Gastrocnemius medialis (tissue), 4 donors: Measurements from ENCODE around the gene MAD1L1. TPM values are rescaled to one million over a fixed set of nuclear protein-coding genes. Genes with fewer than 3 reads are reported as not detected.

Source experiments
- ATAC-seq, 2 donors: fragments of 150-250 bp; one replicate each; pipeline ENCODE4 v1.9.1; 2016
- DNase-seq, 2 donors: peaks; one replicate each; pipeline ENCODE4 v3.0.0-alpha.2; 2019
- H3K27ac ChIP-seq, 4 donors: fragments of 200-600 bp; sonication (generic); 1 replicate in 1 of 4; 2 replicates in 3 of 4; pipeline ENCODE4 v1.5.1; 2016 to 2018; ENCODE audit warnings: mild to moderate bottlenecking in 2 of 4, moderate library complexity in 1 of 4
- H3K27me3 ChIP-seq, 3 donors: fragments of 200-600 bp; sonication (generic) in 2 of 3; 1 replicate in 1 of 3; 2 replicates in 2 of 3; pipeline versions ENCODE4 v1.5.1 to v1.6.0; 2016 to 2019; ENCODE audit warnings: mild to moderate bottlenecking in 1 of 3, moderate library complexity in 1 of 3
- H3K36me3 ChIP-seq, 2 donors: fragments of 200-600 bp; sonication (generic) in 1 of 2; one replicate each; pipeline ENCODE4 v1.5.1; 2017 to 2018
- H3K4me1 ChIP-seq, 2 donors: fragments of 200-600 bp; sonication (generic) in 1 of 2; one replicate each; pipeline ENCODE4 v1.5.1; 2016 to 2017; ENCODE audit warnings: mild to moderate bottlenecking in 2 of 2
- H3K4me3 ChIP-seq, 4 donors: fragments of 200-600 bp; sonication (generic) in 3 of 4; 1 replicate in 1 of 4; 2 replicates in 3 of 4; pipeline ENCODE4 v1.5.1; 2016 to 2019; ENCODE audit warnings: mild to moderate bottlenecking in 2 of 4
- H3K9me3 ChIP-seq, 3 donors: fragments of 200-600 bp; sonication (generic) in 2 of 3; 1 replicate in 1 of 3; 2 replicates in 2 of 3; pipeline ENCODE4 v1.5.1; 2016 to 2019
- POLR2A ChIP-seq, 2 donors: fragments of 450-650 bp; IDR thresholded peaks; one replicate each; pipeline ENCODE4 v1.6.1; 2017; ENCODE audit warnings: antibody characterized with exemption in 2 of 2, mild to moderate bottlenecking in 2 of 2, moderate library complexity in 2 of 2
- in situ Hi-C, 4 donors: fragments of 200-750 bp; cut with MboI; loops; one replicate each; pipeline versions ENCODE4 v1.15.0 to v1.8.0; 2017; ENCODE audit warnings: low sequenced_read_pairs in 4 of 4
- intact Hi-C: fragments of 100-400 bp; cut with DNase I; formaldehyde crosslinking; loops from one replicate; pipeline ENCODE4 v1.15.1; 2023; ENCODE audit warnings: low total_unique reads
- total RNA-seq, 4 donors: library from RNA; depleted of rRNA; stranded (reverse); fragments of >200 nt; gene quantifications; one replicate each; pipeline versions ENCODE4 v1.1.0 to v1.2.3, GENCODE V29; 2016
- TF ChIP-seq, protein P1 (sequence below), 5 experiments: fragments of 450-650 bp in 3 of 5; fragments of 200-600 bp in 2 of 5; sonication (generic) in 2 of 5; IDR thresholded peaks in 4 of 5; conservative IDR thresholded peaks in 1 of 5; 1 replicate in 4 of 5; 2 replicates in 1 of 5; pipeline ENCODE4 v1.5.1; 2016 to 2019; ENCODE audit warnings: antibody characterized with exemption in 5 of 5, mild to moderate bottlenecking in 3 of 5, moderate library complexity in 3 of 5

The MAD1L1 gene
- total RNA-seq, 4 donors from 2014 or later, result 19.7 to 32.4 (median 22.7) TPM

DNA sequence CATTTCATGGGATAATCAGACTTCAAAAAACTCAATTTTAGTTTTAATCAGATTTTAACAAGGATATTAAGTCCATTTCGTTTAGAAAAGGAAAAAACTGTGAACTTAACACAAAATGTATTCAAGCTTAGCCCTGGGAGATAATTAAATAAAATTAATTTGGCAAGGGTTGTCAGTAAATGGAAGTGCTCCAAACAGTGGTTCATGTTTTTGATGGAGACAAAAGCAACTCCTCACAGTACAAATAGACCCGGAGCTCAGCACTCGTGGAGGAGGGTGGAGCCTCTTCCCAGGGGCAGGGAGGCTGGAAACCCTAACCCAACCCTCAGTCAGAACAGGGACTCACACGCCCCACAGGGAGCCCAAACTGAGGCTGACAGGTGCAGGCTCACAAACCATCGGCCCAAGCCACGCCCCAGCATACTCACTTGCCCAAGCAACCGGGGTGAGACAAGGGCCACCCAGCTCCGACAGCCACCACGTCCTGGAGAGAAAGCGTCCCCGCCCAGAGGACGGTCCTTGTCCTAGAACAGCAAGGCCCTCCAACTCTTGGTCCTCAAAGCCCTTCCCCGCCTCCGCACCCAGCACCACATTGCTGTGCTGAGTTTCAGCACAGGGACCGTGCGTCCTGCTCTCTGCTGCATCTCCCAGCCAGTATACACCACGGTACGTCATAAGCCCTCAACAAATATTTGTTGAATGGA is 39.8 kb downstream of the MAD1L1 start:
- DNase-seq (peak; percentile 86 to 88), ATAC-seq (peak; percentile 80 to 85)
- Histone ChIP-seq H3K27ac (peak overlapping the region; percentile 39 to 74 (median 58)), H3K9me3 (no peaks in the 10 kb centered on the region), H3K36me3 (no peaks in the 10 kb centered on the region), H3K4me1 (peaks cover 35 to 43% of the 10 kb centered on the region in 2 donors), H3K27me3 (no peaks in the 10 kb centered on the region), H3K4me3 (no peak overlapping the region)
- intact Hi-C loops, result loop anchor here (2.0 to 10.0 kb wide), 3 partner anchors 18 to 618 kb away; partner anchors contain the start of gene PSMG3
- no peak for TF ChIP-seq POLR2A (IDR thresholded peaks at IDR 0.05)
- TF ChIP-seq, protein P1, sequence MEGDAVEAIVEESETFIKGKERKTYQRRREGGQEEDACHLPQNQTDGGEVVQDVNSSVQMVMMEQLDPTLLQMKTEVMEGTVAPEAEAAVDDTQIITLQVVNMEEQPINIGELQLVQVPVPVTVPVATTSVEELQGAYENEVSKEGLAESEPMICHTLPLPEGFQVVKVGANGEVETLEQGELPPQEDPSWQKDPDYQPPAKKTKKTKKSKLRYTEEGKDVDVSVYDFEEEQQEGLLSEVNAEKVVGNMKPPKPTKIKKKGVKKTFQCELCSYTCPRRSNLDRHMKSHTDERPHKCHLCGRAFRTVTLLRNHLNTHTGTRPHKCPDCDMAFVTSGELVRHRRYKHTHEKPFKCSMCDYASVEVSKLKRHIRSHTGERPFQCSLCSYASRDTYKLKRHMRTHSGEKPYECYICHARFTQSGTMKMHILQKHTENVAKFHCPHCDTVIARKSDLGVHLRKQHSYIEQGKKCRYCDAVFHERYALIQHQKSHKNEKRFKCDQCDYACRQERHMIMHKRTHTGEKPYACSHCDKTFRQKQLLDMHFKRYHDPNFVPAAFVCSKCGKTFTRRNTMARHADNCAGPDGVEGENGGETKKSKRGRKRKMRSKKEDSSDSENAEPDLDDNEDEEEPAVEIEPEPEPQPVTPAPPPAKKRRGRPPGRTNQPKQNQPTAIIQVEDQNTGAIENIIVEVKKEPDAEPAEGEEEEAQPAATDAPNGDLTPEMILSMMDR (IDR thresholded peaks at IDR 0.05 in 4 of 5, conservative IDR thresholded peaks at IDR 0.05 in 1 of 5), result no peak
- in situ Hi-C loops, result no loop called here

DNA sequence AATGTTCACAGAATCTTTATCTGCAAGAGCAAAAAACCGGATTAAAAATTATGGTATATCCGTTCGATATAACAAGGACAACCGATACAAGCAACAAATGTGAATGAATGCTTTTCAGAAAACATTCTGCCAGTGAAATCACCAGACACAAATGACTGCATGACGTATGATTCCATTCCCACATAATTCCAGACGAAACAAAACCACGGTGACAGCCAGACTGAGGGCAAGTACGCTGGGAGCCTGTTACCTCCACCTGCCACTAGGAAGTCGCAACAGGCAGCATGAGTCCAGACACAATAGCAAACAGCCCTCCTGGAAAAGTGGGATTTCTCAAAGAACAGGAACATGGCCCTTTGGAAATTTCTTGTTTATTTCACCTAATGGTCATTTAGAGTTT is 41.7 kb downstream of the MAD1L1 start:
- no peaks in the 10 kb centered on the region for H3K27me3 ChIP-seq
- in situ Hi-C loops, result no loop called here

DNA sequence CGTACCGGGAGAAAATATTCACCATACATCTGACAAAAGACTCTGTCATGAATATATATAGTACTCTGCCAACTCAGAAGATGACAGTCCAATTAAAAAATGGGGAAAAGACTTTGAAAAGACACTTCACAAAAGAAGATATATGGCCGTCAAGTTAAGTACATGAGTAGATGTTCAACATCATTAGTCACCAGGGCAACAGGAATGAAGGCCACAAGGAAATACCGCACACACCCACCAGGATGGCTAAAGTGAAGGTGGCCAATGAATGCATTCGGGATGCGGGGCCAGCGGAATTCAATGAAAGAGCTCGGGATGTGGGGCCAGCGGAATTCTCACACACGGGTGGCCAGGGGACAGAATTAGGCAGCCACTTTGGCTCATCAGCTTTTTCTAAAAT is 42.2 kb downstream of the MAD1L1 start:
- Histone ChIP-seq H3K27ac (no peak overlapping the region), H3K27me3 (no peaks in the 10 kb centered on the region), H3K36me3 (no peaks in the 10 kb centered on the region), H3K4me3 (no peak overlapping the region), H3K4me1 (peaks cover 16 to 20% of the 10 kb centered on the region in 2 donors), H3K9me3 (no peaks in the 10 kb centered on the region)
- DNase-seq, result no peak
- TF ChIP-seq POLR2A (IDR thresholded peaks at IDR 0.05), result no peak
- TF ChIP-seq, protein P1 (IDR thresholded peaks at IDR 0.05 in 4 of 5, conservative IDR thresholded peaks at IDR 0.05 in 1 of 5), result no peak
- in situ Hi-C loops, result no loop called here
- no peak for ATAC-seq
- intact Hi-C loops, result loop anchor here (5.0 to 10.0 kb wide), 2 partner anchors 33 to 616 kb away; partner anchors contain the start of gene PSMG3

More for the DNA sequence above, 41.7 kb downstream of the MAD1L1 start:
- DNase-seq (no peak), ATAC-seq (no peak)
- H3K36me3 ChIP-seq, result no peaks in the 10 kb centered on the region
- H3K27ac ChIP-seq, result no peak overlapping the region
- no peak overlapping the region for H3K4me3 ChIP-seq
- H3K9me3 ChIP-seq, result no peaks in the 10 kb centered on the region
- H3K4me1 ChIP-seq, result peaks cover 21 to 25% of the 10 kb centered on the region in 2 donors
- intact Hi-C loops, result loop anchor here (5.0 to 10.0 kb wide), 2 partner anchors 34 to 616 kb away; partner anchors contain the start of gene PSMG3
- no peak for TF ChIP-seq POLR2A (IDR thresholded peaks at IDR 0.05)
- TF ChIP-seq, protein P1 (IDR thresholded peaks at IDR 0.05 in 4 of 5, conservative IDR thresholded peaks at IDR 0.05 in 1 of 5), result no peak

DNA sequence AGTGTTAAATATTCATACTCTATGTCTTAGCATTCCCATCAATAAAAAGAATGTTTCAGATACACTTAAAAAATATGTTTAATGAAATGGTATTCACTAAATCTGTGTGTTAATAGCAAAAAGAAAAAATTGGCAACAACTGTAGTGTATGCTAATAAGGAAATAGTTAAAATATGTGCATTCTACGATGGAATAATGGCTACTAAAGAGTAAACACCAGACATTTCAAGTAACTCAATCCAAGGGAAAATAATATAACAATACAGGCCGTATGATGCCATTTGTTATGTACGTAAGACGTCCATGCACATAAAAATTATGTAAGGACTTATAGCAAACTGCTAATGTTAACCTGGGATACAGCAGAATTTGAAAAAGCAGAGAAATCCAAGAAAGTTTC is 46.6 kb downstream of the MAD1L1 start:
- no peak for ATAC-seq
- intact Hi-C loops, result no loop called here
- DNase-seq, result no peak
- Histone ChIP-seq H3K36me3 (no peaks in the 10 kb centered on the region), H3K4me1 (no peaks in the 10 kb centered on the region), H3K4me3 (no peak overlapping the region), H3K27me3 (no peaks in the 10 kb centered on the region), H3K27ac (no peak overlapping the region), H3K9me3 (no peaks in the 10 kb centered on the region)
- in situ Hi-C loops, result no loop called here
- TF ChIP-seq, protein P1 (IDR thresholded peaks at IDR 0.05 in 4 of 5, conservative IDR thresholded peaks at IDR 0.05 in 1 of 5), result no peak
- TF ChIP-seq POLR2A (IDR thresholded peaks at IDR 0.05), result no peak
